Measurements from ENCODE around the gene GATA3. TPM values are rescaled to one million over a fixed set of nuclear protein-coding genes. Genes with fewer than 3 reads are reported as not detected.

GATA3 gene
- total RNA-seq, 1 donor from 2014 or later, result not detected

- no peak for DNase-seq (ENCODE audit: low spot score)
- Histone ChIP-seq H3K36me3 (no peaks in the 10 kb centered on the region), H3K4me2 (no peak overlapping the region), H3K9me3 (ENCODE audit: low read depth) (no peaks in the 10 kb centered on the region), H3K4me3 (no peak overlapping the region), H3K27me3 (no peaks in the 10 kb centered on the region), H3K4me1 (peaks cover 4% of the 10 kb centered on the region), H3K9ac (no peak overlapping the region), H3F3A (ENCODE audit: low read depth) (no peaks in the 10 kb centered on the region), H4K20me1 (ENCODE audit: low read depth) (no peaks in the 10 kb centered on the region), H2AFZ (replicated peaks) (no peak overlapping the region), H3K27ac (no peak overlapping the region), H3K79me2 (ENCODE audit: low read depth) (no peaks in the 10 kb centered on the region)
- TF ChIP-seq EZH2 (IDR thresholded peaks at IDR 0.05), result no peak
- no peak for TF ChIP-seq CTCF (IDR thresholded peaks at IDR 0.05)
- Mint-ChIP-seq H3K4me1 (no peaks in the 10 kb centered on the region), H3K27ac (no peak overlapping the region), H3K9me3 (no peaks in the 10 kb centered on the region), H3K36me3 (peaks cover 12% of the 10 kb centered on the region), H3K27me3 (ENCODE audit: insufficient read depth, low read depth) (no peaks in the 10 kb centered on the region), H3K4me3 (no peak overlapping the region)
These were observed 41.5 kb upstream of the GATA3 start for GRCh38 chr10:8013006-8013405.

- H3K9ac ChIP-seq, result no peak overlapping the region
- DNase-seq (ENCODE audit: low spot score), result no peak
- no peaks in the 10 kb centered on the region for H3K36me3 ChIP-seq
- TF ChIP-seq CTCF (IDR thresholded peaks at IDR 0.05) (no peak), EZH2 (IDR thresholded peaks at IDR 0.05) (no peak), EZH2phosphoT487 (IDR thresholded peaks at IDR 0.05) (no peak)
- no peaks in the 10 kb centered on the region for H3K27me3 ChIP-seq
- no peaks in the 10 kb centered on the region for H4K20me1 ChIP-seq (ENCODE audit: low read depth)
- no peak overlapping the region for H2AFZ ChIP-seq (replicated peaks)
- Mint-ChIP-seq H3K36me3 (peaks cover 12% of the 10 kb centered on the region), H3K27ac (no peak overlapping the region), H3K27me3 (ENCODE audit: insufficient read depth, low read depth) (no peaks in the 10 kb centered on the region), H3K4me3 (no peak overlapping the region), H3K9me3 (no peaks in the 10 kb centered on the region), H3K4me1 (no peaks in the 10 kb centered on the region)
- H3K27ac ChIP-seq, result no peak overlapping the region
- H3K4me3 ChIP-seq, result no peak overlapping the region
- peaks cover 4% of the 10 kb centered on the region for H3K4me1 ChIP-seq
- H3K4me2 ChIP-seq, result no peak overlapping the region
- H3F3A ChIP-seq (ENCODE audit: low read depth), result no peaks in the 10 kb centered on the region
- no peaks in the 10 kb centered on the region for H3K79me2 ChIP-seq (ENCODE audit: low read depth)
- no peaks in the 10 kb centered on the region for H3K9me3 ChIP-seq (ENCODE audit: low read depth)
These were observed 40.9 kb upstream of the GATA3 start for GRCh38 chr10:8013619-8014018.

- TF ChIP-seq CTCF (IDR thresholded peaks at IDR 0.05) (no peak), EZH2 (IDR thresholded peaks at IDR 0.05) (no peak), EZH2phosphoT487 (IDR thresholded peaks at IDR 0.05) (no peak)
- H3K79me2 ChIP-seq (ENCODE audit: low read depth), result no peaks in the 10 kb centered on the region
- H3K9me3 ChIP-seq (ENCODE audit: low read depth), result no peaks in the 10 kb centered on the region
- no peak overlapping the region for H2AFZ ChIP-seq (replicated peaks)
- no peaks in the 10 kb centered on the region for H3K36me3 ChIP-seq
- H3K4me1 ChIP-seq, result peaks cover 4% of the 10 kb centered on the region
- no peaks in the 10 kb centered on the region for H4K20me1 ChIP-seq (ENCODE audit: low read depth)
- Mint-ChIP-seq H3K27ac (no peak overlapping the region), H3K9me3 (no peaks in the 10 kb centered on the region), H3K4me3 (no peak overlapping the region), H3K36me3 (peaks cover 12% of the 10 kb centered on the region), H3K27me3 (ENCODE audit: insufficient read depth, low read depth) (no peaks in the 10 kb centered on the region), H3K4me1 (no peaks in the 10 kb centered on the region)
- no peak overlapping the region for H3K9ac ChIP-seq
- no peak overlapping the region for H3K27ac ChIP-seq
- H3K4me2 ChIP-seq, result no peak overlapping the region
- no peak overlapping the region for H3K4me3 ChIP-seq
- DNase-seq (ENCODE audit: low spot score), result no peak
- no peaks in the 10 kb centered on the region for H3F3A ChIP-seq (ENCODE audit: low read depth)
- H3K27me3 ChIP-seq, result no peaks in the 10 kb centered on the region
These were observed 39.8 kb upstream of the GATA3 start for GRCh38 chr10:8014649-8015048.

- Histone ChIP-seq H3K9me3 (ENCODE audit: low read depth) (no peaks in the 10 kb centered on the region), H2AFZ (replicated peaks) (no peak overlapping the region), H3K4me3 (no peak overlapping the region), H3K36me3 (no peaks in the 10 kb centered on the region), H3K4me2 (no peak overlapping the region), H3F3A (ENCODE audit: low read depth) (no peaks in the 10 kb centered on the region), H3K4me1 (peaks cover 4% of the 10 kb centered on the region), H3K27me3 (no peaks in the 10 kb centered on the region), H4K20me1 (ENCODE audit: low read depth) (no peaks in the 10 kb centered on the region), H3K9ac (no peak overlapping the region), H3K79me2 (ENCODE audit: low read depth) (no peaks in the 10 kb centered on the region), H3K27ac (no peak overlapping the region)
- Mint-ChIP-seq H3K4me1 (no peaks in the 10 kb centered on the region), H3K27ac (no peak overlapping the region), H3K27me3 (ENCODE audit: insufficient read depth, low read depth) (peaks cover 3% of the 10 kb centered on the region), H3K36me3 (peaks cover 7% of the 10 kb centered on the region), H3K4me3 (no peak overlapping the region), H3K9me3 (no peaks in the 10 kb centered on the region)
- TF ChIP-seq EZH2 (IDR thresholded peaks at IDR 0.05) (no peak), EZH2phosphoT487 (IDR thresholded peaks at IDR 0.05) (no peak), CTCF (IDR thresholded peaks at IDR 0.05) (no peak)
- no peak for DNase-seq (ENCODE audit: low spot score)
These were observed 37.2 kb upstream of the GATA3 start for GRCh38 chr10:8017277-8017676.

Measured in neural progenitor cell (in vitro differentiated cells).